Amniotic epithelial cell (primary cell): ENCODE results near the gene KHDRBS1.
"Not testable (repeated sequence)": the region's sequence is repeated elsewhere in the genome, so short reads cannot be mapped to it uniquely, and the experiment has no call there.

Experiments used
- DNase-seq: peaks from one replicate; pipeline ENCODE4 v3.0.0-alpha.2; 2010; ENCODE audit warnings: low read depth

KHDRBS1 gene

DNA sequence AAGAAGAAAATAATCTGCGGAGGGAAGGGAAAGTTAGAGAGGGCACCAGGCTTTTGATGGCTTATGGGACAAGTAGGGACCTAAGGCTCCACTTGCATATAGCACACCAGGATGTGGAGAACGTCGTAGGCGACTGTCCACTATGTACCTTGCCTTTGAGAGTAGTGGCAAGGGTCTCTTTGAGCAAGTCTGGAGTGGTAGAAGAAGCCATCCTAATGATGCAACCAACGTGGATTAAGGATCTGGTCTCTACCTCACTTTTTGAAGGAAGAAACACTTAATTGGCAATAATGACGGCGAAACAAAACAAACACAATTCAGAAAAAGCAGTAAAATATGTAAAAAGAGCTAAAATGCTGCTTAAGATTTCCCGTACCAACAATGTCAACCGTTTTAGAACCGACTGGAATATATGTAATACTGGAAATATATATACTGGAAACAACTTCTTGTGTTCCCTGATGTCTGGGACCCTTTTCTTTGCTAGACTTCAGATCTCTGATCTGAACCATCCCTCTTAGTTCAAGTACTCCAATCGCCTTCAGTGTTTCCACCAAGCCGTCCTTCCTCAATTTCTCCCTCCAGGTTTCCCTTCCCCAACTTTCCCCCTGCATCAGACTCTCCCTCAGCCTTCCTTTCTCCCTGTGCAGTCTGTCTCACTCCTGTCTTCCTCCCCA lies 821 bp upstream of the KHDRBS1 start:
- DNase-seq, result no peak

DNA sequence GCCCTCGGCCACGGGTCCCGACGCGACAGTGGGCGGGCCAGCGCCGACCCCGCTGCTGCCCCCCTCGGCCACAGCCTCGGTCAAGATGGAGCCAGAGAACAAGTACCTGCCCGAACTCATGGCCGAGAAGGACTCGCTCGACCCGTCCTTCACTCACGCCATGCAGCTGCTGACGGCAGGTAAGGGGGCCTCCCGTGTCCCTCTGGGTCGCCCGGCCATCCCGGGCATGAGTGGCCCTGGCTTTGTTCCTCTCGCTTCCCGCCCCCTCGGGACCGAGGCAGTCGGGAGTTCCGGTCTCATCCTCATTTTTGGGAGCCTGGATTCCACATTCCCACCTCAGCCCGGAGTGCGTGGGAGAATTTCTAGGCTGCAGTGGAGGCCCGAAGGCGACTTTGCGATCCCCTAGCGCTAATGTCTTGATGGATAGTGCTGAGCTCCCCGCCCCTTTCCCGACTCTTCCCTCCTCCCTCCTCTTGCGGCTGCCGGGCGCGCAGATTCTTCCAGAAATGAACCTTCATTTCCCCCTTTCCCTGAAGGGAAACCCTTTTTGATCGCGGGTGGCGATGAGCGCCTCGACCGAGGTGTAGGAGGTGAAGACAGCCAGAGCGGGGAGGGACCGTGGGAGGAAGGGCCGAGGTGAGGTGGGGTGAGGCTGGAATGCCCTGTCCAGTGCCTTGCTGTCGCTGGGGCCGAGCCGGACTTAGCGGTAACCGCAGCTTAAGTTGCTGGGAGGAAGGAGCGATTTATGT lies 705 bp downstream of the KHDRBS1 start:
- peak; percentile 57 for DNase-seq

DNA sequence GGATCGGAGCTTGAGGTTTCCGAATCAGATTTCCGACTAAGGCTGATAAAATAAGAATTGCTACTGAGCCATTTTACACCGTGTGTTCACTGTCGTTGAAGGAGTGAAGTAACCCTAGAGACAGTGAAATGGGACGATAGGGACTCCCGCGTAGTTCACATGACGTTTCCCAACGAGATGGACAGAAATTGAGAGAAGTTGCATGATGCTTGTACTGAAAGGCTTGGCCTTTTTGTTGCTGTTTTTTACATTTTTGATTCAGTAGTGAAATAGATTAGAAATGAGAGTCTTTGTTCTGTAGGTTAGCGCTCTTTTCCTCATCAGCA lies 1.2 kb downstream of the KHDRBS1 start:
- no peak for DNase-seq

DNA sequence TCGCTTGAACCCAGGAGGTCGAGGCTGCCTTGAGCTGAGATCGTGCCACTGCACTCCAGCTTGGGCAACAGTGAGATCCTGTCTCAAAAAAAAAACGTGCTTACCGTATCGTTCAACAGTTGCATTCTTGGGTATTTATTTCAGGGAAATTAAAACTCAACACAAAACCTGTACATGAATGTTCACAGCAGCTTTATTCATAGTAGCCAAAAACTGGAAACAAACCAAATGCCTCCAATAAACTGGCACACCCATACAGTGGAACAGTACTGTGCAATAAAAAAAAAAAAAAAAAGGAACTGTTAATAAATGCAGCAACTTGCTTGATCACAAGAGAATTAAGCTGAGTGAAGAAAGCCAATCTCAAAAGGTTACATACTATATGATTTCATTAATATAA lies 6.7 kb downstream of the KHDRBS1 start:
- no peak for DNase-seq

DNA sequence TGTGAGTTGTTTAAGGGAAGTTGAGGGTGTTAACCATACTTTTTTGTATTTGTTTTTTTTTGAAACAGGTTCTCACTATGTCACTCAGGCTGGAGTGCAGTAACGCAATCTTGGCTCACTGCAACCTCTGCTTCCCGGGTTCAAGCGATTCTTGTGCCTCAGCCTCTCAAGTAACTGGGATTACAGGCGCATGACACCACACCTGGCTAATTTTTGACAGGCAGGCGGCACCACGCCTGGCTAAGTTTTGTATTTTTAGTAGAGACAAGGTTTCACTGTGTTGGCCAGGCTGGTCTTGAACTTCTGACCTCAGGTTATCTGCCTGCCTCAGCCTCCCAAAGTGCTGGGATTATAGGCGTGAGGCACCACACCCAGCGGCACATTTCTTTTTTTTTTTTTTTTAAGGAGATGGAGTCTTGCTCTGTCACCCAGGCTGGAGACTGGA lies 7.9 kb downstream of the KHDRBS1 start:
- DNase-seq, result not testable (repeated sequence)

DNA sequence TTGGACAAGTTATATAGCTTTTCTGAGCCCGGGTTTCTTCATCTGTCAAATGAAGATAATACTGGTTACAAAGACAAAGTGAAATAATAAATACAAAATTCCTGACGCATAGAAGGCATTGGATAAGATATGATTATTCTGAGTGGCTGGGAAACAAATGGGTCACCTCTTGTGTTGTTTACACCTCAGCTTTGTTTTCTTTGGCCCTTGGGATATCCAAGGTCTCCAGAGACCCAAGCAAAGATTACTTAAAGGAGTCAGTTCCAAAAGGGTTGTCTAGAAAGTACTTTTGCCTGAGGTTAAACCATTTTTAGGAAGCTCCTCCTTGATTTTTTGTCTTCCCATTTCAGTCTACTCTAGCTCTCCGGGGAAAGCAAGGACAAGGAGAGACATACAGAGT lies 9.7 kb downstream of the KHDRBS1 start:
- DNase-seq, result no peak

DNA sequence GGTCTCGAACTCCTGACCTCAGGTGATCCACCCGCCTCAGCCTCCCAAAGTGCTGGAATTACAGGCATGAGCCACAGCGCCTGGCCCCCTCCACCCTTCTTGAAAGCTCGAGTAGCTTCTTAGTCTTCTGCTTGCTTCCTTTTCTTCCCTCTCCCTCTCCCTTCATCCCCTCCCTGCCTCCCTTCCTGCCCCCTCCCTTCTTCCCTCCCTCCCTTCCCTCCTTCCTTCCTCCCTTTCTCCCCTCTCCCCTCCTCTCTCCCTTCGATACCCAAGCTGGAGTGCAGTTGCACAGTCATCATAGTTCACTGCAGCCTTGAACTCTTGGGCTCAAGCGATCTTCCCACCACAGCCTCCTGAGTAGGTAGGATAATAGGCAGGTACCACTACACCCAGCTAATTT lies 11.8 kb downstream of the KHDRBS1 start:
- DNase-seq, result no peak

DNA sequence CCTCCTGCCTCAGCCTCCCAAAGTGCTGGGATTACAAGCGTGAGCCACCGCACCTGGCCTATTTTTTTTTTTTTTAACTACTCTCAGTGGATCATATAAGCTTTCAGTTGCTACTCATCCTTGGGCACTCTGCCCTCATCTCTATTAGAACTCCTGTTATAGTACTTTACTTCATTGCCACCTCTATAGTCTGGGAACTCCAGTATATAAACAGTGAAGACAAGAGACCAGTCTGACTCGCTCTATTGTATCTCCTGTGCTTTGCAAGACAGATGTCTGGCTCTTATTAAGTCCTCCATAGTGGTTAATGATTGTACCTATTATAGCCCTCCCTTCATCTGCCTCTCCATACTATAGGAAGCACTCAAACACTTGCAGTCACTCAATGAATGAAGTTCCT lies 15.1 kb downstream of the KHDRBS1 start:
- no peak for DNase-seq

DNA sequence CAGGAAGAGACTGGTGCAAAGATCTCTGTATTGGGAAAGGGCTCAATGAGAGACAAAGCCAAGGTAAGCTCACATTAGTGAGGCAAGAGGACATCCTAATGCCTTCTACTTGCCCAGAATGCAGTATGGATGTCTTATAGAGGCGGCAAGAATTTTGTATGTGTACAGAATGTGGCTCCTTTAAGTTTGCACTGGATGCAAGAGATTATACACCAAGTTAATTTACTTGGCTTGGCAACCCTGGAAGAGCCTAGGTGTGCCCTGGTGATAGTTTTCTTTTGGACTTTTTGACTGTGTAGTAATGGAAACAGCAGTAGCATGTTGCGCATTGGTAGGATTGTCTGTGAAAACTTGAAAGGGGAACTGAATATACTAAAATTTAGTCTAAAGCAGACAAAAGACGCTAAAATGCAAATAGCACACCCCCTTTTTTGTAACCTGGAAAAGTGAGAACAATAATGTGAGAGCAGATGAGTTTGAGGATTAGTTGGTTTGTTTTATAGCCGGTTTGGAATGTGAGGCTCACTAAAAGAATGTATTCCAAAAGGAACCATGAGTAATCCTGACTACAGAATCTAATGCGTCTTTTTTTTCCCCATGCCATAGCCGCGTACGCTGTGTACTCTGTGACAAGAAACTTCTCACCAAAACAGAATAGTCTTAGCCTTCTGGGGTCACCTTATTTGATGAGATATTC lies 18.1 kb downstream of the KHDRBS1 start:
- peak; percentile 81 for DNase-seq

DNA sequence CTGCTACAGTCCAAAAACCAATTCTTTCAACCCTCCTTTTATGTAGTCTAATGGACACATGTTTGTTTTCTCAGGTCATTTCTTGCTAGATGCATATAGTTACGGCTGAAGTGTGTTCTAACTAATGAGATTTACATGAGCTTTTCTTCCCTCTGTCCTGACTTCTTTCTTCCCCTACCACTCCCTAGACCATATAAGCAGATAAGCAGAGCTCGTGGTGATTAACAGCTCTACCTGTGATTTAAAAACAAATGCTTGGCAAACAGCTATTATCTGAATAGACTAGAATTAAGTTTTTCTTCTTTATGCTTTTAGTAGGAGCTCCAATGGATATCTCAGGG lies 18.6 kb downstream of the KHDRBS1 start:
- DNase-seq, result no peak

DNA sequence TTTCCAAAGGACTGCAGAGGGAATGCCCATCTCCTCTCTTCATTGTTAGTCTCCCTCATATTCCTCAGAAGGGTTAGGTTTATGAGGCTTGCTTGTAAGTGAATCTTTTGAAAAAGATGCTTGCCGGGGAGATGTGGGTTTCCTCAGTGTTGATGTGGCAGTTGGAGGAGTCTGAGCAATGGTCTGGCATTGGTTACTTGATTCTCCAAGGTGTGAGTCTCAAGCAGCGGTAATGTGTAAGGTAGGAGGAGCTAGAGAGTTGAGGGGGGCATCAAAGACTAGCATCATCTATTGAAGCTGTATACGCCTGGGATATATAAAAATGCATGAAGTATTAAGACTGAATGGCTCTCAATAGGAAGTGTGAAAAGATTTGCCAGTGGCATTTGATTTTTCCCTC lies 21.5 kb downstream of the KHDRBS1 start:
- no peak for DNase-seq

DNA sequence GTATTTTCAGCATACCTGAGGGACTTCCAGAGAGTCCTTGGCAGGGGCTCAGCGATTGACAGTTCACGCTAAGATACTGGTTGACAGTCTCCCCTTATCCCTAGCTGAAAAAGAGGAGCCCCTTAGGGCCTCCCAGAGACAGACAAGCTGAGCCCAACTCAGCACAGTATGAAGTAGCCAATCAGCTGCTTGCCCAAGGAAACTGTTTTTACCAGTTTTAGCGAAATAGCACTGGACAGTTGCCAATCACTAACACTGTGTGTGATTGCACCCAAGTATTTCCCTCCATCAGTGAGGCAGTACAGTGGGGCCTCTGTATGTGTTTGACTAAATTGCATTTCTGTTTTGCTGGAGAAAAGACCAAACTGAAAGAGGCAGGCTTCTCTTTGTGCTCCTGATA lies 27.0 kb downstream of the KHDRBS1 start:
- peak; percentile 18 for DNase-seq

DNA sequence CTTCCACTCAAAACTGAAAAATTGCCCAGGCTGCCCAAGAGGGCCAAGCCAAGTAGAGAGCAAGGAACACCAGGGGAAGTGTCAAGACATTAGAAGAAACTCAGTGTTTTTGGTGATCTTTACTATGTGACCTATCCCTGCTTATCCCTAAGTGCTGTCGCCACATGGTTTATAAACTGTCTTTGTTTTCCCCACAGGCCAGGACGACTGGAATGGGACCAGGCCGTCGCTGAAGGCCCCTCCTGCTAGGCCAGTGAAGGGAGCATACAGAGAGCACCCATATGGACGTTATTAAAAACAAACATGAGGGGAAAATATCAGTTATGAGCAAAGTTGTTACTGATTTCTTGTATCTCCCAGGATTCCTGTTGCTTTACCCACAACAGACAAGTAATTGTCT lies 28.7 kb downstream of the KHDRBS1 start:
- DNase-seq, result no peak

DNA sequence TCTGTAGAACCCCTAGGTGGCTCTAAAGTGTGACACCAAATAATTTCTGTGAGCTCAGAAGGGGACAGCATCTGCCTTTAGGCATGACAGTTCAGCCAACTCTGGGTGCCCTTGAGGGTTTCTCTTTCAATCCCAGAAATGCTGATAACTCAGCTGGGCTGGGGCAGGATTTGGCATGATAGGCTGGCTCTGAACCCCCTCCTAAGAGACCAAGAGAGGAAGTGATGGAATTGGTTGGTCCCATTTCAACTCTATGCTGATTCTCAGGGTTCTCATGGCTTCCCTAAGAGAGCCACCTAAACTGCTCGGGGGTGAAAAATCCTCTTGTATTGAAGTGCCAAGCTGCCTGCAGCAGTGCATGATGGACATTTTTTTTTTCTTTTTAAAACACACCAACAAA lies 30.6 kb downstream of the KHDRBS1 start:
- no peak for DNase-seq

DNA sequence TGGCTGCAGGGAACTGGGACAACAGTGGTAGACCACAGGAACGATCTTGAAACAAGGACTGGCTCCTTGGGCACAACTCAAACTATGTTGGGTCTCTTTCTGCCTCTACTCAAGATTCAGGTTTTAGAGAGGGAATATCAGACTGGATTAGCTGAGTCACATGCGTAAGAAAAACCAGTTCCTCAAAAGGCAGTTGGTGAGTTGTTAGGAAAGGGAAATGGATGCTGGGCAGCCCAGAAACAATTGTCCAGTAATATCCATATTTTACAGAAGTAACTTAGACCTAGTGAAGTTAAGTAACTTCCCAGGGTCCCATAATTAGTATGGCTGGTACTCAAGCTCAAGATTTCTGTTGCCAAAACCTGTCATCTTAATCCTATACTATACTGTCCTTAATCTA lies 32.1 kb downstream of the KHDRBS1 start:
- no peak for DNase-seq

DNA sequence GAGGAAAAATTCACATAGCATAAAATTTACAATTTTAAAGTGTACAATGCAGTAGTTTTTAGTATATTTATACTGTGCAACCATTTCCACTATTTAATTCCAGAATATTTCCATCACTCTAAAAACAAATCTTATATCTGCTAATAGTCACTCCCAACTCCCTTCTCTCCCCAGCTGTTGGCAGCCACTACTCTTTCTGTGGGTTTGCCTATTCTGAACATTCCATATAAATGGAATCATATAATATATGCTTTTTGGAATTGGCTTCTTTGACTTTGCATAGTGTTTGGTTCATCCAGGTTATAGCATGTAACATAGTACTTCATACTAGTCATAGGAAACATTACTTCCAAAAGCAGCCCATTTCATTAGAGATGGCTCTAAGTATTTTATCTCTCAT lies 34.0 kb downstream of the KHDRBS1 start:
- DNase-seq, result no peak

DNA sequence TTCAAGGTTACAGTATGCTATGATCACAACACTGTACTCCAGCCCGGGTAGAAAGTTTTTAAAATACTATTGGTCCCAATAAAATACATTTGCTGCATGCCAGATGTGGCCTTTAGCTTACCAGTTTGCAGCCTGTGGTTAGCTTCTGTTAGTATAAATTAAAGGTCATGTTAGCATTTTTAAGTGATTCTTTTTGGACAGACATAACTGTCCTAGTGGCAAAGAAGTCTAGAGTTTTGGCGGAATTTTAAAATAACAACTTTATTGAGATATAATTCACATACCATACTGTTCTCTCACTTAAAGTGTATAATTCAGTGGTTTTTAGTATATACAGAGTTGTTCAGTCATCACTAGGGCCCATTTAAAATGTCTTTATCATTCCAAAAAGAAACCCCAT lies 34.8 kb downstream of the KHDRBS1 start:
- DNase-seq, result no peak

DNA sequence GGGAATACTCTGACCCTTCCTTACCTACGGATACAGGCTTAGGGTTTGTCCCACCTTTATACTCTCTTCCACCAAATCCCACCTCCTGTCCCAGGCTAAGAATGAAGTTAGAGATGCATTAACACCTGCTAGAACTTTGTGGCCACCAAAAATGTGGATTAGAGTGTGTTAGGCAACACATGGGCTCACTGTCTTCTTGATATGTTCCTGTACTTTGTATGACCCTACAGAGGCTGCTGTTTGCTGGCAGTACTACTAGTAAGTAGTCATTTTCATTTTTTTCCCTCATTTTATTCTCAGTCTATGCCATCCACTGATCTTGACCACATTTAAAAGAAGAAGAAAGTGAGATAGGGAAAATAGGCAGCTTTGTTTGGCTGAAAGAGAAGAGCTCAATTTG lies 38.0 kb downstream of the KHDRBS1 start:
- peak; percentile 52 for DNase-seq

DNA sequence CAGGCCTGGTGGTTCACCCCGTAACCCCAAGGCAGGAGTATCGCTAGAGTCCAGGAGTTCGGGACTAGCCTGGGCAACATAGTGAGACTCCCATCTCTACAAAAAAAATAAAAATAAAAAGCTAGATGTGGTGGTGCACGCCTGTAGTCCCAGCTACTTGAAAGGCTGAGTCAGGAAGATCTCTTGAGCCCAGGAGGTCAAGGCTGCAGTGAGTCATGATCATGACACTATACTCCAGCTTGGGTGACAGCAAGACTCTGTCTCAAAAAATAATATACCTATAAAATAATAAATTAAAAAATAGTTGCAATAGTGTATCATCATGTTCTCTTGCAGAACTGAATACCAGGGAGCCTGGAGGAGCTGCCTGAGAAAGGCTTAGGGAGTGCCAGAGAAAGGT lies 39.2 kb downstream of the KHDRBS1 start:
- DNase-seq, result no peak

DNA sequence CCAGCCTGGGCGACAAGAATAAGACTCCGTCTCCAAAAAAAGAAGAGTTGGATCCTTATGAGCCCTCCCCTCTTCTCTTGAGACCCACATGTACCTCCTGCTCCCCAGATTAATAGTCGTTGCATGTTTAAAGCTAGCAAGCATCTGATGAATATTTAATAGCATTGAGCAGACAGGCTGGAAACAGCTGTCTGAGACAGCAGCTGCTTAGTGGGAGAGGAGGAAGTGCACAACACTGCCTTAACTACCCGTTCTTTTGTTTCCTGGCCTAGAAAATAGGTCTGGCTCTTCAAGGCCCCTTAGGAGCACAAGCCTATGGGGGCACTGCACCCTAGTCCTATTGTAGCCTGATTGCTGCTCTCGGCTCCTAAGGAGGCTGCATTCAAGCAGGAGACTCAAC lies 41.7 kb downstream of the KHDRBS1 start:
- DNase-seq, result no peak

DNA sequence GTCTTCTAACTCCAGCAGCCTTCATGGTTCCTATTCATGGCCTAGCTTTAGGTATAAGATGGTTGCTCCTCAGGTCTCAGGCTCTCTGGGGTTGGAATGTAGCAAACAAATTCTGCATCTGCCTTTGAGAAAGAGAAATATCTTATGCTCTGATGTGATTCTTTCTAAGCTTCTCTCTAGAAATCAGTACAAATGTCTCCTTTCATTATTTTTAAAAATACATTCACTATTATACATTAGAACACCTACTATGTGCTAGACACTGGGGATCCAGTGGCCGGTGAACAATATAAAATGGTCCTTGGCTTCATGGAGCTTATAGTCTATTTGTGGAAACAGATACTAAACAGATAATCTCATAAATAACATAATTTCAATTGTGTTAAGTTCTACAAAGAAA lies 42.9 kb downstream of the KHDRBS1 start:
- no peak for DNase-seq

DNA sequence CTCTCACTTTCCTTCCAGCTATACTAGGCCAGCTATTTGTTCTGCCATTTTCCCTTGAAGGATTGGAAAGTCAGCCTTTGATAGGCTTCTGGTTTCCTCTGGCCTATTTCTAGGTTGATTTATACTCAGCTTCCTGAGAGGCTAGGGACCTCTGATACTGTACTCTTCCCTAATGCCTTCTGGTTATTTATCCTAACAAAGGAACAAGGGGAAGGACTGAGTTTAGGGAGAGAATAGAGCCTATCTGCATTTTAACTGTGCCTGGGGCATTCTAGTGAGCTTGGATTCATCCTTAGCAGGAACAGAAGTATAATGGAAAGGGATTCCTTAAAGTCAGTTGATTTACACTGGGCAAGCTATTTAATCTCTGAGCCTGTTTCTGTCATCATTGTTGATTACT lies 47.2 kb downstream of the KHDRBS1 start:
- no peak for DNase-seq

DNA sequence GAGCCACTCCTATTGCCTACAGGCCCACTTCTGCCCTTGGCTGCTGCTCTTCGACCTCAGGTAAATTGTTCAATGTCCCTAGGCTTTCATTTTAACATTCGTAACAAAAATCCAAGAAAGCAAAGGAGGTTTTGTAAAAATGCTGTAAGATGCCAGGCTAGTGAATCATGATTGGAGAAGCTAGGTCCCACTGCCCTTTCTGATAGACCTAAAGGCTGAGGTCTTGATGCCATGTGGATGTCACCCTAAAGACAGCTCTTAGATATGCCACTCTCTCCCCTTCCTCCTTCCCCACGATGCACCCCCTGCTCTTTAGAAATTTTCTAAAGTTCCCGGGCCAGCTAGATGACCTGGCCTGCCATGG lies 49.2 kb downstream of the KHDRBS1 start:
- no peak for DNase-seq

DNA sequence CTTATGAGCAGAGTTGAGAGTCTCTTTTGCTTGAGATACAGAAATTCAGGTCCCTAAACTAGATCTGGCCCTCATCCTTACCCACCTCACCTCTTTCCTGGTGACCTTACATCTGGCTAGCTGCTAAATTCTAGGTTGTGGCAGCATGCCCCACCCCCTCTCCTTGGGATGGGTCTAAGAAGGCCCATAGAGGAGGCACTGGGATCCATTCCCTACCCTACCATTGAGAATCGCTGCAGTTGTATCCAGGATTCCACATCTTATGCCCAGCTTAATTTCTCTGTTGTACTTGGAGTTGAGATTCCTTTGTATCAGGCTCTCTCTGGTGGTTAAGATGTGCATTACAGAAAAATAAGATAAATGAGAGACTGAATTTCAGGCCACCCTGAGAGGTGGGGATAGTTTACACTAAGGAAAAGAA lies 49.6 kb downstream of the KHDRBS1 start:
- peak; percentile 70 for DNase-seq
